GM12873 (cell line): Measurements from ENCODE around the gene ZSWIM5.

Source experiments
- TF ChIP-seq, protein P1 (sequence below): IDR thresholded peaks from 2 replicates; pipeline ENCODE4 v1.5.1; 2012; ENCODE audit warnings: low read depth, mild to moderate bottlenecking, moderate library complexity, low read length, control low read depth; ENCODE audit not compliant: insufficient read depth; ENCODE audit errors: missing control alignments

ZSWIM5 gene

DNA sequence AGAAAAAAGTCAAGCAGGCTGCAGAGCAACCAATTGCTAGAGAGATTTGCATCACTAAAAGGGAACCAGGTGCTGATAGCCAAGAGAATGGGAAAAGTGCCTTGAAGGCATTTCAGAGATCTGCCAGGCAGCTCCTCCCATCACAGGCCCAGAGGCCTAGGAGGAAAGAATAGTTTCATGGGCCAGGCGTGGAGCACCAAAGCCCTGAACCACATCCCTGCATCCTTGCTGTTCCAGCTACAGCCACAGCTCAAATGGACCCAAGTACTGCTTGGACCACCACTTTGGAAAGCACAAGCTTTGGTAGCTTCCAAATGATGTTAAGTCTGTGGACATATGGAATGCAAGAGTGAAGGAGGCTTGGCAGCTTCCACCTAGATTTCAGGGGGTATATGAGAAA, 29.7 kb upstream of the ZSWIM5 start:
- TF ChIP-seq, protein P1, sequence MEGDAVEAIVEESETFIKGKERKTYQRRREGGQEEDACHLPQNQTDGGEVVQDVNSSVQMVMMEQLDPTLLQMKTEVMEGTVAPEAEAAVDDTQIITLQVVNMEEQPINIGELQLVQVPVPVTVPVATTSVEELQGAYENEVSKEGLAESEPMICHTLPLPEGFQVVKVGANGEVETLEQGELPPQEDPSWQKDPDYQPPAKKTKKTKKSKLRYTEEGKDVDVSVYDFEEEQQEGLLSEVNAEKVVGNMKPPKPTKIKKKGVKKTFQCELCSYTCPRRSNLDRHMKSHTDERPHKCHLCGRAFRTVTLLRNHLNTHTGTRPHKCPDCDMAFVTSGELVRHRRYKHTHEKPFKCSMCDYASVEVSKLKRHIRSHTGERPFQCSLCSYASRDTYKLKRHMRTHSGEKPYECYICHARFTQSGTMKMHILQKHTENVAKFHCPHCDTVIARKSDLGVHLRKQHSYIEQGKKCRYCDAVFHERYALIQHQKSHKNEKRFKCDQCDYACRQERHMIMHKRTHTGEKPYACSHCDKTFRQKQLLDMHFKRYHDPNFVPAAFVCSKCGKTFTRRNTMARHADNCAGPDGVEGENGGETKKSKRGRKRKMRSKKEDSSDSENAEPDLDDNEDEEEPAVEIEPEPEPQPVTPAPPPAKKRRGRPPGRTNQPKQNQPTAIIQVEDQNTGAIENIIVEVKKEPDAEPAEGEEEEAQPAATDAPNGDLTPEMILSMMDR, result no peak

DNA sequence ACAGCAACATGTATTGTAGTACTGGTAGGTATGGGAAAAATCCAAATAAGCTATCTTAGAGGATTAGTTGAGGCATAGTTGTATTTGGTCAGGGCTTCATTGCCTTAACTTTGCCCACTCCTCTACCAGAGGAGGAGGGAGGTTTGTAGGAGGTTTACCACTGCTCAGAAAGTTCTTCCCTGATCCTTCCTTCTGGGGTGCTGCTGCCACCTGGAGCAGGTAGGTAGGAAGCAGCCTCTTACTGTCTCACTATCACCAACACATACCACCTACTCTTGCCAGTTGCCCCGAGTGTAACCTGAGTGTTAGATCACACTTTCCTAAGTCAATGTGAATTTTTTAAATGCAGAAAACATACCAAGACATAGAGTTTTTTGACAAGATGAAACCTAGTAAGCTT, 24.1 kb upstream of the ZSWIM5 start:
- TF ChIP-seq, protein P1, result peak; percentile 22

DNA sequence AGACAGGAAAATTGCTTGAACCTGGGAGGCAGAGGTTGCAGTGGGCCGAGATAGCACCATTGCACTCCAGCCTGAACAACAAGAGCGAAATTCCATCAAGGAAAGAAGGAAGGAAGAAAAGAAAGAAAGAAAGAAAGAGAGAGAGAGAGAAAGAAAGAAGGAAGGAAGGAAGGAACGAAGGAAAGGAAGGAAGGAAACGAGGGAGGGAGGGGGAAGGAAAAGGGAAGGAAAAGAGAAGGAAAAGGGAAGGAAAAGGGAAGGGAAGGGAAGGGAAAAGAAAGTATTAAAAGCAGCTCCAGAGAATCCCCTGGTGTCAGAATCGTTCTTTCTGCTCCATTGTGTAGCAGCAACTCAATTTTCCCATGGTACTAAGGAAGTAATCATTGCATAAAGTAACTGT, 19.2 kb upstream of the ZSWIM5 start:
- TF ChIP-seq, protein P1, result no peak

DNA sequence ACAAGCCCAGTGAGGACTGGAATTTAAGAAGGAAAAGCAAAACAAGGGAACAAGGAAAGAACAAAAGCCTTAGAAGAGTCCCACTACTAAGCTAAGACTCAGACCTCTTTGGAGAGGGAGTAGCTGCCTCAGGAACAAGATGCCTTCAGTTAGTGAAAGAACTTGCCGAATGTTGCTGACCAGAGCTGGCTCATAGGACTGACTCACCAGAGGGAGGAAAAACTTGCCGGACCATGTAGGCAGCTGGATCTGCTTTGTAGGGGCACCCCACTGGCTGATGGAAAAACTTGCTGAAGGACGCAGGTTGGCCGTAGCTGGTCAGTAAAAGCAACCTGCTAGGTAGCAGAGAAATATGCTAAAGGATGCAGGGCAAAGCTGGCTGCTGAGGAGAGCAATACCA, 15.3 kb upstream of the ZSWIM5 start:
- TF ChIP-seq, protein P1, result no peak

DNA sequence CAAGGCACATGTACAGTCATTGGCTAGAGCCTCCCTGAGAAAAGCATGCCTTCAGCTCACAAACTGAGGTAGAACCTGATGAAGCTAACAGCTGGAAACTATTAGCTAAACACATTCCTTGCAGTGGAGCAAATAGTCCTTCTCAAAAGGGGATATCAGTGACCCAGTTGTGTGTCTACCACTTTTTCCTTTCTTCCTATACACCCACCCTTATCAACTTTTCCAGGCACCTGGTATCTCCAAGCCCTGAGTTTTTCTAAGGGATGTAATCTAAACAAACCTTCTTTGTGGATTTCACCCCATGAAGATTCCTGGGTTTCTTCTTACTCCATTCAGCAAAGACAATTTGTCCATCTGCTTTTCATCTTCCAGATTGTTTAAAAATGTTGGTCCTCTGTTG, 10.5 kb upstream of the ZSWIM5 start:
- TF ChIP-seq, protein P1, result no peak

DNA sequence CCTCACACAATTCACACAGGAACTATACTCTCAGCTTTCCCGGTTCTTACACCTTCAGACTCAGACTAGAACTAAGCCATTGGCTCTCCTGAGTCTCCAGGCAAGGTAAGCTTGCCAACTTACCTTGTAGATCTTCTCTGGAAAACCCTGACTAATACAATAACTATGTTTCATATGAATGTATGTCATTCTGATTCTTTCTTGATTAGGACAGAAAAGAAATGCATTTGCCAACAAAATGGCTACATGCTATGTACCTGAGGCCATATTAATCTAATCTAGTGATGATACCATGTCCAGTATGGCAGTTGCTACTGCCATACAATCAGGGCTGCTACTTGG, 9.8 kb upstream of the ZSWIM5 start:
- TF ChIP-seq, protein P1, result no peak

DNA sequence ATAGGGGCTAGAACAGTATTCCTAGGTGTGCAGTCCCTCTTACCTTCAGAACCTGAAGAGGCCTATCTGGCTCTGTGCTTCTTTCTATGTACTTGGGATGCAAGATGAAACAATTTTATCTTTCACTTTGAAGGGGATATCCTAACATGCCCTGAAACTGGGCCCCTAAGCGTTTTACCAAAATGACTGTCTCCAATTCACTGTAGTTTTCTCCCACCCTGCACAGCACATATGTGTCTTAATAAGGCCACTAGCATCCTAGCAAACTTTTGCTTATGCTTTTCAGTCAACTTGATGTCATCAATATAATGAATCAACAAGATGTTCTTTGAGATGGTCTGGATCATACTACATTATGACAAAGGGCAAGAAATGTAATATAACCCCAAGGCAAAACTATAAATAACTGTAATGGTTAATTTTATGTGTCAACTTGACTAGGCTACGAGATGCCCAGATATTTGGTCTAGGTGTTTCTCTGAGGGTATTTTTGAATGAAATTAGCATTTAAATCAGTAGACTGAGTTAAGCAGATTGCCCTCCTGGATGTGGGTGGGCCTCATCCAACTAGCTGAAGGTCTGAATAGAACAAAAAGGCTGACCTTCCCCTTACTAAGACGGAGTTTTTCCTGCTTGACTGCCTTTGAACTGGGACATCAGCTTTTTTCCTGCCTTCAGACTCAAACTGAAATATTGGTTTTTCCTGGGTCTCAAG, 9.2 kb upstream of the ZSWIM5 start:
- TF ChIP-seq, protein P1, result no peak
